Lower leg skin (tissue), 3 donors: ENCODE measurements around the gene STXBP6.

ENCODE experiments used
- CTCF ChIP-seq, 3 donors: fragments of 450-650 bp; IDR thresholded peaks; one replicate each; pipeline ENCODE4 v1.5.1; 2016; ENCODE audit warnings: antibody characterized with exemption in 3 of 3, mild to moderate bottlenecking in 3 of 3, moderate library complexity in 2 of 3
- POLR2A ChIP-seq, 2 donors: fragments of 450-650 bp; IDR thresholded peaks; one replicate each; pipeline ENCODE4 v1.6.1; 2016 to 2017; ENCODE audit warnings: antibody characterized with exemption in 2 of 2, mild to moderate bottlenecking in 1 of 2, moderate library complexity in 1 of 2

GRCh38 chr14:25019892-25020291 lies 30.1 kb downstream of the STXBP6 start:
- TF ChIP-seq CTCF (IDR thresholded peaks at IDR 0.05) (no peak), POLR2A (IDR thresholded peaks at IDR 0.05) (no peak)
